Mesodermal cell (in vitro differentiated cells): ENCODE results near the gene ELMO1.

ENCODE experiments used
- H3K27ac ChIP-seq: 2 replicates; pipeline ENCODE4 v1.7.0; 2013; ENCODE audit warnings: mild to moderate bottlenecking, low read depth, low read length, moderate library complexity; ENCODE audit not compliant: severe bottlenecking
- H3K36me3 ChIP-seq: 2 replicates; pipeline ENCODE4 v1.7.1; 2013; ENCODE audit warnings: mild to moderate bottlenecking, low read length, moderate library complexity; ENCODE audit not compliant: control insufficient read depth, insufficient read depth
- H3K4me1 ChIP-seq: one replicate; pipeline ENCODE4 v1.7.1; 2013; ENCODE audit warnings: mild to moderate bottlenecking, low read length; ENCODE audit not compliant: insufficient read depth, control insufficient read depth, poor library complexity, severe bottlenecking
- H3K4me3 ChIP-seq: 2 replicates; pipeline ENCODE4 v1.7.0; 2013; ENCODE audit warnings: low read length, control low read depth, mild to moderate bottlenecking; ENCODE audit not compliant: insufficient read depth, poor library complexity, severe bottlenecking; ENCODE audit errors: extremely low read depth
- H3K9me3 ChIP-seq: 2 replicates; pipeline ENCODE4 v1.7.1; 2013; ENCODE audit warnings: mild to moderate bottlenecking, low read length, moderate library complexity; ENCODE audit not compliant: control insufficient read depth
- WGBS, 2 experiments: methylation state at CpG; one replicate each; pipeline ENCODE4 v1.1.5; 2013; ENCODE audit warnings: missing lambda C conversion rate in 2 of 2; ENCODE audit not compliant: insufficient coverage in 2 of 2; 5-methylcytosine and 5-hydroxymethylcytosine counted together

The ELMO1 gene

GRCh38 chr7:37201876-37202198 lies 246.8 kb downstream of the ELMO1 start:
- peaks cover 2% of the 10 kb centered on the region for H3K36me3 ChIP-seq
- no peak overlapping the region for H3K4me3 ChIP-seq
- H3K27ac ChIP-seq: no peak overlapping the region
- no peaks in the 10 kb centered on the region for H3K9me3 ChIP-seq
- 64% methylated on average over 1 of the region's 2 CpGs; no CpG with 5 or more reads in 1 of the 2 experiments for WGBS, 2 experiments
- H3K4me1 ChIP-seq: no peaks in the 10 kb centered on the region

GRCh38 chr7:37201003-37201875 lies 247.4 kb downstream of the ELMO1 start:
- Histone ChIP-seq H3K27ac (no peak overlapping the region), H3K4me1 (no peaks in the 10 kb centered on the region), H3K9me3 (no peaks in the 10 kb centered on the region), H3K4me3 (no peak overlapping the region), H3K36me3 (peaks cover 2% of the 10 kb centered on the region)
- WGBS, 2 experiments: 30 to 33% methylated on average over 5 of the region's 6 CpGs

GRCh38 chr7:37198906-37199485 lies 249.7 kb downstream of the ELMO1 start:
- Histone ChIP-seq H3K4me1 (no peaks in the 10 kb centered on the region), H3K9me3 (no peaks in the 10 kb centered on the region), H3K4me3 (no peak overlapping the region), H3K27ac (no peak overlapping the region), H3K36me3 (no peaks in the 10 kb centered on the region)
- 0 to 100% methylated on average over 1 to 2 of the region's 6 CpGs for WGBS, 2 experiments

- 85% methylated on average over 9 of the region's 10 CpGs for WGBS, 2 experiments
- no peaks in the 10 kb centered on the region for H3K9me3 ChIP-seq
Measured at GRCh38 chr7:37198041-37198905, 250.4 kb downstream of the ELMO1 start.

GRCh38 chr7:37197108-37197507 lies 251.6 kb downstream of the ELMO1 start:
- Histone ChIP-seq H3K27ac (no peak overlapping the region), H3K9me3 (no peaks in the 10 kb centered on the region), H3K4me3 (no peak overlapping the region), H3K36me3 (no peaks in the 10 kb centered on the region), H3K4me1 (peaks cover 11% of the 10 kb centered on the region)
- WGBS, 2 experiments: 95 to 97% methylated on average over 3 to 9 of the region's 10 CpGs

More at GRCh38 chr7:37198041-37198905, 250.4 kb downstream of the ELMO1 start:
- Histone ChIP-seq H3K27ac (no peak overlapping the region), H3K36me3 (no peaks in the 10 kb centered on the region), H3K4me1 (peaks cover 7% of the 10 kb centered on the region), H3K4me3 (no peak overlapping the region)

GRCh38 chr7:37196676-37197075 lies 252.0 kb downstream of the ELMO1 start:
- Histone ChIP-seq H3K9me3 (no peaks in the 10 kb centered on the region), H3K4me1 (peaks cover 11% of the 10 kb centered on the region), H3K27ac (no peak overlapping the region), H3K4me3 (no peak overlapping the region), H3K36me3 (no peaks in the 10 kb centered on the region)
- WGBS, 2 experiments: 83 to 100% methylated on average over 1 of the region's 2 CpGs

- H3K4me1 ChIP-seq: peaks cover 11% of the 10 kb centered on the region
- no peak overlapping the region for H3K4me3 ChIP-seq
- no peak overlapping the region for H3K27ac ChIP-seq
- WGBS, 2 experiments: 92% methylated on average over 6 to 7 of the region's 7 CpGs
- no peaks in the 10 kb centered on the region for H3K9me3 ChIP-seq
- no peaks in the 10 kb centered on the region for H3K36me3 ChIP-seq
Measured at GRCh38 chr7:37195388-37195787, 253.3 kb downstream of the ELMO1 start.

GRCh38 chr7:37194943-37195342 lies 253.7 kb downstream of the ELMO1 start:
- no peaks in the 10 kb centered on the region for H3K9me3 ChIP-seq
- peaks cover 11% of the 10 kb centered on the region for H3K4me1 ChIP-seq
- no peak overlapping the region for H3K27ac ChIP-seq
- H3K4me3 ChIP-seq: no peak overlapping the region
- H3K36me3 ChIP-seq: no peaks in the 10 kb centered on the region
- WGBS, 2 experiments: 100% methylated on average over 2 to 4 of the region's 4 CpGs

- Histone ChIP-seq H3K4me1 (peaks cover 11% of the 10 kb centered on the region), H3K36me3 (no peaks in the 10 kb centered on the region), H3K27ac (peak overlapping the region; percentile 59), H3K4me3 (no peak overlapping the region), H3K9me3 (no peaks in the 10 kb centered on the region)
- 93 to 95% methylated on average over 2 of the region's 2 CpGs for WGBS, 2 experiments
Measured at GRCh38 chr7:37193775-37194135, 254.9 kb downstream of the ELMO1 start.

- Histone ChIP-seq H3K4me3 (no peak overlapping the region), H3K27ac (peak overlapping the region; percentile 59), H3K36me3 (no peaks in the 10 kb centered on the region), H3K4me1 (peaks cover 11% of the 10 kb centered on the region), H3K9me3 (no peaks in the 10 kb centered on the region)
- WGBS, 2 experiments: 86 to 97% methylated on average over 12 to 13 of the region's 16 CpGs
Measured at GRCh38 chr7:37193087-37193774, 255.4 kb downstream of the ELMO1 start.
